Astrocyte of the spinal cord (primary cell): ENCODE results near the gene MPPED1.

Experiments
- DNase-seq: peaks from one replicate; pipeline ENCODE4 v3.0.0; 2011; ENCODE audit warnings: low read depth, low spot score
- H3K4me3 ChIP-seq: 2 replicates; pipeline ENCODE4 v1.5.1; 2011; ENCODE audit warnings: low read depth, mild to moderate bottlenecking, low read length, moderate library complexity
- CTCF ChIP-seq: IDR thresholded peaks from 2 replicates; pipeline ENCODE4 v1.5.1; 2012; ENCODE audit warnings: low read depth, mild to moderate bottlenecking, low read length, inconsistent platforms
- in situ Hi-C: cut with HindIII; loops from 2 replicates; pipeline ENCODE4 v1.10.0; 2017; ENCODE audit warnings: low sequenced_read_pairs

The MPPED1 gene

GRCh38 chr22:43482318-43482625, 70.5 kb downstream of the MPPED1 start:
- no peak overlapping the region for H3K4me3 ChIP-seq
- in situ Hi-C loops, result no loop called here
- no peak for DNase-seq
- TF ChIP-seq CTCF, result no peak

GRCh38 chr22:43483266-43483665, 71.5 kb downstream of the MPPED1 start:
- in situ Hi-C loops, result no loop called here
- no peak overlapping the region for H3K4me3 ChIP-seq
- TF ChIP-seq CTCF, result no peak
- no peak for DNase-seq

GRCh38 chr22:43483669-43484068, 71.9 kb downstream of the MPPED1 start:
- H3K4me3 ChIP-seq, result no peak overlapping the region
- in situ Hi-C loops, result no loop called here
- DNase-seq, result no peak
- TF ChIP-seq CTCF, result no peak

- no peak for TF ChIP-seq CTCF
- in situ Hi-C loops, result no loop called here
- DNase-seq, result no peak
- no peak overlapping the region for H3K4me3 ChIP-seq
Measured at GRCh38 chr22:43484227-43484626, 72.4 kb downstream of the MPPED1 start.

- DNase-seq, result no peak
- in situ Hi-C loops, result no loop called here
- no peak for TF ChIP-seq CTCF
- no peak overlapping the region for H3K4me3 ChIP-seq
Measured at GRCh38 chr22:43485502-43486089, 73.8 kb downstream of the MPPED1 start.

- DNase-seq, result no peak
- in situ Hi-C loops, result no loop called here
Measured at GRCh38 chr22:43487311-43488030, 75.7 kb downstream of the MPPED1 start.

More at GRCh38 chr22:43487311-43488030, 75.7 kb downstream of the MPPED1 start:
- no peak for TF ChIP-seq CTCF
- H3K4me3 ChIP-seq, result no peak overlapping the region
